Upper lobe of left lung (tissue), 4 donors: Measurements from ENCODE around the gene TBRG1.

Source experiments
- CTCF ChIP-seq, 6 experiments: fragments of 450-650 bp in 4 of 6; fragments of 200-600 bp in 2 of 6; sonication (generic) in 2 of 6; IDR thresholded peaks; one replicate each; pipeline ENCODE4 v1.5.1; 2016 to 2019; ENCODE audit warnings: antibody characterized with exemption in 6 of 6
- POLR2A ChIP-seq, 4 donors: fragments of 450-650 bp; IDR thresholded peaks; one replicate each; pipeline ENCODE4 v1.5.1; 2016 to 2017; ENCODE audit warnings: antibody characterized with exemption in 4 of 4, mild to moderate bottlenecking in 2 of 4

- TF ChIP-seq POLR2A (IDR thresholded peaks at IDR 0.05) = no peak
- TF ChIP-seq CTCF (IDR thresholded peaks at IDR 0.05) = no peak
Observed at GRCh38 chr11:124605719-124606118, 16.9 kb upstream of the TBRG1 start.
